Colonic mucosa (tissue), 4 donors: ENCODE results near the gene CD177. TPM values are rescaled to one million over a fixed set of nuclear protein-coding genes. Genes with fewer than 3 reads are reported as not detected.
A peak's percentile ranks its signal among the peaks of the same experiment; 100 is the strongest.
"Not testable (repeated sequence)": the region's sequence is repeated elsewhere in the genome, so short reads cannot be mapped to it uniquely, and the experiment has no call there.

Source experiments
- DNase-seq: peaks from one replicate; pipeline ENCODE4 v3.0.0-alpha.2; 2020
- H3K27ac ChIP-seq: fragments of 200-600 bp; one replicate; pipeline ENCODE4 v1.8.0; 2021
- H3K27me3 ChIP-seq: fragments of 200-600 bp; one replicate; pipeline ENCODE4 v1.8.0; 2021
- H3K36me3 ChIP-seq: fragments of 200-600 bp; one replicate; pipeline ENCODE4 v1.8.0; 2021
- H3K4me1 ChIP-seq: fragments of 200-600 bp; one replicate; pipeline ENCODE4 v1.8.0; 2021; ENCODE audit warnings: mild to moderate bottlenecking
- H3K4me3 ChIP-seq: fragments of 200-600 bp; one replicate; pipeline ENCODE4 v1.8.0; 2021
- H3K9ac ChIP-seq, 2 donors: one replicate each; pipeline ENCODE4 v1.7.0; 2013; ENCODE audit warnings: control low read depth in 2 of 2, low read depth in 2 of 2, low read length in 2 of 2
- H3K9me3 ChIP-seq: fragments of 200-600 bp; one replicate; pipeline ENCODE4 v1.8.0; 2021
- CTCF ChIP-seq: fragments of 200-600 bp; IDR thresholded peaks from one replicate; pipeline ENCODE4 v1.8.0; 2022; ENCODE audit warnings: antibody characterized with exemption, mild to moderate bottlenecking
- intact Hi-C: fragments of 100-400 bp; cut with DNase I; formaldehyde crosslinking; loops from one replicate; pipeline ENCODE4 v1.14.1; 2022
- total RNA-seq, 2 donors: library from RNA; stranded (reverse); fragmentation: NEBNext Ultra II Directional in 1 of 2; extraction: Animal tissue kit (Norgen Biotek cat#: 25700) in 1 of 2; gene quantifications; one replicate each; pipeline ENCODE4 v1.2.1, GENCODE V29; 2021
- donor health status: healthy.
- donor health status: DM: no; HTN: no; CAD: no.
- donor health status: DM: no; HTN: no; CAD: no.

Gene CD177
- total RNA-seq, 2 donors from 2014 or later = 97.4 to 320 TPM

- DNase-seq = peak; percentile 54
- intact Hi-C loops = no loop called here
- no peak overlapping the region for H3K27ac ChIP-seq
- H3K27me3 ChIP-seq = no peaks in the 10 kb centered on the region
- no peaks in the 10 kb centered on the region for H3K4me1 ChIP-seq
- no peaks in the 10 kb centered on the region for H3K9me3 ChIP-seq
- H3K9ac ChIP-seq = no peak overlapping the region
- no peak overlapping the region for H3K4me3 ChIP-seq
- H3K36me3 ChIP-seq = no peaks in the 10 kb centered on the region
- TF ChIP-seq CTCF = no peak
Measured at GRCh38 chr19:43380771-43381386, 27.4 kb downstream of the CD177 start.

- H3K9me3 ChIP-seq, H3K4me1 ChIP-seq, intact Hi-C loops, H3K4me3 ChIP-seq, H3K36me3 ChIP-seq, H3K27me3 ChIP-seq, H3K9ac ChIP-seq: not testable (repeated sequence)
- peak overlapping the region; percentile 22 for H3K27ac ChIP-seq
- peak; percentile 47 for DNase-seq
Measured at GRCh38 chr19:43382586-43383216, 29.2 kb downstream of the CD177 start.

- H3K9me3 ChIP-seq, H3K4me1 ChIP-seq, intact Hi-C loops, DNase-seq, H3K9ac ChIP-seq, H3K4me3 ChIP-seq, H3K36me3 ChIP-seq, H3K27me3 ChIP-seq: not testable (repeated sequence)
- H3K27ac ChIP-seq = peak overlapping the region; percentile 22
Measured at GRCh38 chr19:43383254-43383653, 29.8 kb downstream of the CD177 start.

- H3K9ac ChIP-seq, DNase-seq, H3K9me3 ChIP-seq, H3K27me3 ChIP-seq, H3K27ac ChIP-seq, H3K4me1 ChIP-seq, H3K36me3 ChIP-seq, H3K4me3 ChIP-seq, intact Hi-C loops: not testable (repeated sequence)
Measured at GRCh38 chr19:43383759-43384158, 30.3 kb downstream of the CD177 start.

- H3K9me3 ChIP-seq, intact Hi-C loops, H3K4me3 ChIP-seq, H3K4me1 ChIP-seq, H3K27me3 ChIP-seq, H3K36me3 ChIP-seq, DNase-seq, H3K27ac ChIP-seq, H3K9ac ChIP-seq: not testable (repeated sequence)
Measured at GRCh38 chr19:43390903-43391551, 37.5 kb downstream of the CD177 start.

- H3K9me3 ChIP-seq, DNase-seq, H3K36me3 ChIP-seq, H3K27ac ChIP-seq, H3K9ac ChIP-seq, H3K27me3 ChIP-seq, H3K4me1 ChIP-seq, H3K4me3 ChIP-seq, intact Hi-C loops: not testable (repeated sequence)
Measured at GRCh38 chr19:43391552-43391935, 38.1 kb downstream of the CD177 start.

- H3K27ac ChIP-seq, H3K9me3 ChIP-seq, H3K27me3 ChIP-seq, intact Hi-C loops, H3K36me3 ChIP-seq, DNase-seq, H3K9ac ChIP-seq, H3K4me1 ChIP-seq, H3K4me3 ChIP-seq: not testable (repeated sequence)
Measured at GRCh38 chr19:43393501-43393900, 40.0 kb downstream of the CD177 start.

GRCh38 chr19:43395561-43395960 lies 42.1 kb downstream of the CD177 start:
- H3K36me3 ChIP-seq = no peaks in the 10 kb centered on the region
- no peak overlapping the region for H3K27ac ChIP-seq
- H3K27me3 ChIP-seq = no peaks in the 10 kb centered on the region
- no peaks in the 10 kb centered on the region for H3K9me3 ChIP-seq
- no peak for TF ChIP-seq CTCF
- intact Hi-C loops = no loop called here
- DNase-seq = peak; percentile 77
- H3K4me3 ChIP-seq = no peak overlapping the region
- H3K9ac ChIP-seq = no peak overlapping the region
- no peaks in the 10 kb centered on the region for H3K4me1 ChIP-seq
